Measurements from ENCODE around the gene CKB. TPM values are rescaled to one million over a fixed set of nuclear protein-coding genes. Genes with fewer than 3 reads are reported as not detected.
A peak's percentile ranks its signal among the peaks of the same experiment; 100 is the strongest.

Gene CKB
- total RNA-seq (2014; rRNA removed; shearing (Covaris generic)) = 672 and 986 TPM in 2 replicates

GRCh38 chr14:103522649-103523574 is at the start of gene CKB:
CKB (minus strand) TSS chr14:103522830; CDS start chr14:103522493, 337 bp downstream.
- in situ Hi-C loops (cut with HindIII; ENCODE audit: low sequenced_read_pairs) = no loop called here
- DNase-seq (ENCODE audit: low spot score) = peak; percentile 89

GRCh38 chr14:103569408-103569807 is 46.8 kb upstream of the CKB start:
- no peak for DNase-seq (ENCODE audit: low spot score)
- in situ Hi-C loops (cut with HindIII; ENCODE audit: low sequenced_read_pairs) = no loop called here

GRCh38 chr14:103568952-103569351 is 46.3 kb upstream of the CKB start:
- in situ Hi-C loops (cut with HindIII; ENCODE audit: low sequenced_read_pairs) = no loop called here
- no peak for DNase-seq (ENCODE audit: low spot score)

- in situ Hi-C loops (cut with HindIII; ENCODE audit: low sequenced_read_pairs) = no loop called here
- no peak for DNase-seq (ENCODE audit: low spot score)
Observed at GRCh38 chr14:103563844-103564505, 41.3 kb upstream of the CKB start.

- in situ Hi-C loops (cut with HindIII; ENCODE audit: low sequenced_read_pairs) = no loop called here
- DNase-seq (ENCODE audit: low spot score) = no peak
Observed at GRCh38 chr14:103563226-103563620, 40.6 kb upstream of the CKB start.

GRCh38 chr14:103562429-103563225 is 40.0 kb upstream of the CKB start, which contains the start of the genes BAG5 and COA8:
BAG5 (minus strand) TSS chr14:103562657; CDS start chr14:103561164, 1,493 bp downstream.
COA8 (plus strand) TSS chr14:103562960; CDS start chr14:103563002, 42 bp downstream.
- peak; percentile 80 for DNase-seq (ENCODE audit: low spot score)
- in situ Hi-C loops (cut with HindIII; ENCODE audit: low sequenced_read_pairs) = no loop called here

- in situ Hi-C loops (cut with HindIII; ENCODE audit: low sequenced_read_pairs) = no loop called here
- DNase-seq (ENCODE audit: low spot score) = no peak
Observed at GRCh38 chr14:103562179-103562428, 39.5 kb upstream of the CKB start.

GRCh38 chr14:103561381-103562178 is 39.0 kb upstream of the CKB start:
- DNase-seq (ENCODE audit: low spot score) = no peak
- in situ Hi-C loops (cut with HindIII; ENCODE audit: low sequenced_read_pairs) = no loop called here

GRCh38 chr14:103560691-103561090 is 38.1 kb upstream of the CKB start:
- in situ Hi-C loops (cut with HindIII; ENCODE audit: low sequenced_read_pairs) = no loop called here

GRCh38 chr14:103559766-103560165 is 37.1 kb upstream of the CKB start:
- no peak for DNase-seq (ENCODE audit: low spot score)
- in situ Hi-C loops (cut with HindIII; ENCODE audit: low sequenced_read_pairs) = no loop called here

More at GRCh38 chr14:103560691-103561090, 38.1 kb upstream of the CKB start:
- no peak for DNase-seq (ENCODE audit: low spot score)

- in situ Hi-C loops (cut with HindIII; ENCODE audit: low sequenced_read_pairs) = no loop called here
Observed at GRCh38 chr14:103558071-103558882, 35.6 kb upstream of the CKB start.

GRCh38 chr14:103556946-103557758 is 34.5 kb upstream of the CKB start:
- DNase-seq (ENCODE audit: low spot score) = no peak
- in situ Hi-C loops (cut with HindIII; ENCODE audit: low sequenced_read_pairs) = no loop called here

More at GRCh38 chr14:103558071-103558882, 35.6 kb upstream of the CKB start:
- no peak for DNase-seq (ENCODE audit: low spot score)

GRCh38 chr14:103555559-103556337 is 33.1 kb upstream of the CKB start:
- in situ Hi-C loops (cut with HindIII; ENCODE audit: low sequenced_read_pairs) = no loop called here
- no peak for DNase-seq (ENCODE audit: low spot score)

GRCh38 chr14:103552846-103553210 is 30.2 kb upstream of the CKB start:
- no peak for DNase-seq (ENCODE audit: low spot score)
- in situ Hi-C loops (cut with HindIII; ENCODE audit: low sequenced_read_pairs) = no loop called here

- DNase-seq (ENCODE audit: low spot score) = peak; percentile 73
- in situ Hi-C loops (cut with HindIII; ENCODE audit: low sequenced_read_pairs) = no loop called here
Observed at GRCh38 chr14:103552011-103552845, 29.6 kb upstream of the CKB start.

- peak; percentile 66 for DNase-seq (ENCODE audit: low spot score)
- in situ Hi-C loops (cut with HindIII; ENCODE audit: low sequenced_read_pairs) = no loop called here
Observed at GRCh38 chr14:103551338-103551762, 28.7 kb upstream of the CKB start.

Measured in G401 (cell line).